Activated T-cell treated with anti-CD3 and anti-CD28 coated beads for 1 hour (primary cell): ENCODE data around the gene SEC22B.
"Not testable (repeated sequence)": the region's sequence is repeated elsewhere in the genome, so short reads cannot be mapped to it uniquely, and the experiment has no call there.

Source experiments
- DNase-seq: peaks from one replicate; pipeline ENCODE4 v3.0.0-alpha.2; 2020; ENCODE audit warnings: low read depth

Gene SEC22B

GRCh38 chr1:120113134-120113533 is 63.2 kb downstream of the SEC22B start:
- not testable (repeated sequence) for DNase-seq

- not testable (repeated sequence) for DNase-seq
Observed at GRCh38 chr1:120112212-120112611, 64.1 kb downstream of the SEC22B start.

- DNase-seq = not testable (repeated sequence)
Observed at GRCh38 chr1:120111771-120112170, 64.5 kb downstream of the SEC22B start.

GRCh38 chr1:120111008-120111407 is 65.3 kb downstream of the SEC22B start:
- not testable (repeated sequence) for DNase-seq

GRCh38 chr1:120109656-120110055 is 66.7 kb downstream of the SEC22B start:
- DNase-seq = not testable (repeated sequence)

GRCh38 chr1:120109180-120109579 is 67.1 kb downstream of the SEC22B start:
- not testable (repeated sequence) for DNase-seq

- not testable (repeated sequence) for DNase-seq
Observed at GRCh38 chr1:120105288-120105687, 71.0 kb downstream of the SEC22B start.

- not testable (repeated sequence) for DNase-seq
Observed at GRCh38 chr1:120103768-120104167, 72.6 kb downstream of the SEC22B start.

- not testable (repeated sequence) for DNase-seq
Observed at GRCh38 chr1:120101593-120101992, 74.7 kb downstream of the SEC22B start.
